HCT116 (cell line): ENCODE data around the gene RNF13. TPM values are rescaled to one million over a fixed set of nuclear protein-coding genes. Genes with fewer than 3 reads are reported as not detected.

Experiments
- ATAC-seq: fragments of 200-7000 bp; cut with Tn5 transposase; 2 replicates; pipeline ENCODE4 v1.9.1; 2020; ENCODE audit warnings: mild to moderate bottlenecking, moderate library complexity
- BruUV-seq: library from RNA; stranded (reverse); fragments of 400-500 nt; replicated peaks from 2 replicates; lab custom pipeline; 2021; lab: Mats Ljungman, UMichigan
- CTCF ChIA-PET: fragments of 300-600 bp; sonication (Branson Sonifier 250); formaldehyde crosslinking; loops from one replicate; lab custom pipeline; 2021; ENCODE audit warnings: antibody characterized with exemption; lab: Charles Lee
- POLR2A ChIA-PET: fragments of 300-600, 350-600 bp; sonication (Branson Sonifier 250); formaldehyde crosslinking; loops from one replicate; lab custom pipeline; 2021; ENCODE audit warnings: antibody characterized with exemption; lab: Charles Lee
- RAD21 ChIA-PET, 2 experiments: fragments of 300-600 bp; sonication (Branson Sonifier 250); formaldehyde crosslinking; loops; one replicate each; lab custom pipeline; 2023; ENCODE audit warnings: low total read pairs in 2 of 2; ENCODE audit not compliant: uncharacterized antibody in 2 of 2, unreplicated experiment in 2 of 2, low non-redundant PET in 1 of 2; lab: Charles Lee
- DNase-seq: peaks from one replicate; pipeline ENCODE4 v3.0.0-alpha.2; 2010; ENCODE audit warnings: low read depth, low spot score
- H2AFZ ChIP-seq: fragments of 200-600 bp; shearing (Covaris generic), sonication (generic); 2 replicates; pipeline ENCODE4 v1.6.1; 2017; ENCODE audit warnings: low read depth, mixed run types, mixed read lengths, antibody characterized with exemption, low read length; ENCODE audit not compliant: poor library complexity, severe bottlenecking
- H3K27ac ChIP-seq: 2 replicates; pipeline ENCODE4 v1.5.1; 2012; ENCODE audit warnings: low read depth, low read length
- H3K27me3 ChIP-seq: fragments of 200-600 bp; sonication (generic); 2 replicates; pipeline ENCODE4 v1.6.1; 2016; ENCODE audit warnings: mixed run types, low read length, mixed read lengths; ENCODE audit not compliant: insufficient read depth
- H3K36me3 ChIP-seq, 2 experiments: fragments of 200-500 bp in 1 of 2; fragments of 200-600 bp in 1 of 2; sonication (Bioruptor generic) in 1 of 2; sonication (generic) in 1 of 2; 2 replicates each; pipeline versions ENCODE4 v1.5.1 to v1.6.1; 2014 to 2016; ENCODE audit warnings: low read length in 2 of 2, inconsistent platforms in 1 of 2, mixed read lengths in 1 of 2, mixed run types in 1 of 2; ENCODE audit not compliant: insufficient read depth in 2 of 2, control insufficient read depth in 1 of 2
- H3K4me1 ChIP-seq, 2 experiments: fragments of 200-600 bp in 1 of 2; sonication (generic) in 1 of 2; 2 replicates each; pipeline versions ENCODE4 v1.5.1 to v1.6.1; 2012 to 2017; ENCODE audit warnings: low read length in 2 of 2, inconsistent platforms in 1 of 2, mild to moderate bottlenecking in 1 of 2, mixed read lengths in 1 of 2, mixed run types in 1 of 2, moderate library complexity in 1 of 2; ENCODE audit not compliant: insufficient read depth in 2 of 2, control insufficient read depth in 1 of 2
- H3K4me2 ChIP-seq: fragments of 200-600 bp; sonication (generic); 2 replicates; pipeline ENCODE4 v1.6.1; 2017; ENCODE audit warnings: mixed run types, low read length, mixed read lengths
- H3K4me3 ChIP-seq, 2 experiments: fragments of 200-600 bp in 1 of 2; sonication (generic) in 1 of 2; replicated peaks in 1 of 2; 2 replicates each; pipeline ENCODE4 v1.5.1; 2011 to 2016; ENCODE audit warnings: low read length in 2 of 2, control low read depth in 1 of 2, low read depth in 1 of 2, mild to moderate bottlenecking in 1 of 2, mixed read lengths in 1 of 2, mixed run types in 1 of 2
- H3K79me2 ChIP-seq: fragments of 200-600 bp; sonication (generic); 2 replicates; pipeline ENCODE4 v1.6.1; 2017; ENCODE audit warnings: mild to moderate bottlenecking, mixed run types, low read length, moderate library complexity, mixed read lengths; ENCODE audit not compliant: insufficient read depth
- H3K9ac ChIP-seq: fragments of 200-600 bp; sonication (generic); 2 replicates; pipeline ENCODE4 v1.6.1; 2016; ENCODE audit warnings: low read length, mixed read lengths
- H3K9me2 ChIP-seq: fragments of 200-600 bp; sonication (generic), shearing (Covaris generic); 2 replicates; pipeline ENCODE4 v1.6.1; 2017; ENCODE audit warnings: mixed run types, mild to moderate bottlenecking, moderate library complexity; ENCODE audit not compliant: insufficient read depth
- H3K9me3 ChIP-seq, 2 experiments: fragments of 200-500 bp in 1 of 2; fragments of 200-600 bp in 1 of 2; sonication (Bioruptor generic) in 1 of 2; sonication (generic) in 1 of 2; 2 replicates each; pipeline ENCODE4 v1.6.1; 2014 to 2017; ENCODE audit warnings: low read length in 2 of 2, mixed read lengths in 2 of 2, inconsistent platforms in 1 of 2, low read depth in 1 of 2, mild to moderate bottlenecking in 1 of 2, mixed run types in 1 of 2, moderate library complexity in 1 of 2; ENCODE audit not compliant: control insufficient read depth in 1 of 2, insufficient read depth in 1 of 2
- H4K20me1 ChIP-seq: fragments of 200-600 bp; sonication (generic), shearing (Covaris generic); 2 replicates; pipeline ENCODE4 v1.6.1; 2017; ENCODE audit warnings: mixed run types, mild to moderate bottlenecking, moderate library complexity; ENCODE audit not compliant: insufficient read depth
- CBX3 ChIP-seq: IDR thresholded peaks from 2 replicates; pipeline ENCODE4 v1.6.1; 2012; ENCODE audit warnings: low read depth
- CEBPB ChIP-seq: IDR thresholded peaks from 2 replicates; pipeline ENCODE4 v1.6.1; 2012; ENCODE audit warnings: low read depth
- EGR1 ChIP-seq: IDR thresholded peaks from 2 replicates; pipeline ENCODE4 v1.6.1; 2012; ENCODE audit warnings: low read depth
- ELF1 ChIP-seq: IDR thresholded peaks from 2 replicates; pipeline ENCODE4 v1.6.1; 2012; ENCODE audit warnings: low read depth, borderline replicate concordance
- EZH2 ChIP-seq: fragments of 200-600 bp; sonication (generic); IDR thresholded peaks from 2 replicates; pipeline ENCODE4 v1.6.1; 2017; ENCODE audit warnings: antibody characterized with exemption, mixed run types
- FOSL1 ChIP-seq: IDR thresholded peaks from 2 replicates; pipeline ENCODE4 v1.6.1; 2012; ENCODE audit warnings: low read depth
- JUND ChIP-seq: IDR thresholded peaks from 2 replicates; pipeline ENCODE4 v1.6.1; 2012
- POLR2AphosphoS5 ChIP-seq: IDR thresholded peaks from 2 replicates; pipeline ENCODE4 v1.6.1; 2011; ENCODE audit warnings: mild to moderate bottlenecking, low read depth, low read length, moderate library complexity
- SIN3A ChIP-seq: IDR thresholded peaks from 2 replicates; pipeline ENCODE4 v1.6.1; 2012; ENCODE audit warnings: low read depth
- SP1 ChIP-seq: IDR thresholded peaks from 2 replicates; pipeline ENCODE4 v1.6.1; 2012; ENCODE audit warnings: low read depth
- TCF7L2 ChIP-seq: IDR thresholded peaks from 2 replicates; pipeline ENCODE4 v1.7.0; 2011; ENCODE audit warnings: borderline replicate concordance, inconsistent platforms; ENCODE audit not compliant: insufficient read depth, insufficient read length; ENCODE audit errors: extremely low read depth
- YY1 ChIP-seq: IDR thresholded peaks from 2 replicates; pipeline ENCODE4 v1.6.1; 2011; ENCODE audit warnings: low read length, low read depth, moderate library complexity, mild to moderate bottlenecking; ENCODE audit not compliant: insufficient replicate concordance; ENCODE audit errors: extremely low read depth
- ZBTB33 ChIP-seq: IDR thresholded peaks from 2 replicates; pipeline ENCODE4 v1.6.1; 2011; ENCODE audit warnings: mild to moderate bottlenecking, low read length, moderate library complexity; ENCODE audit not compliant: insufficient replicate concordance; ENCODE audit errors: extremely low read depth
- ZFX ChIP-seq: fragments of 450-650 bp; IDR thresholded peaks from 2 replicates; pipeline ENCODE4 v1.6.1; 2017
- intact Hi-C: fragments of 100-400 bp; cut with micrococcal nuclease; formaldehyde crosslinking; loops from 2 replicates; pipeline ENCODE4 v1.10.0; 2022
- total RNA-seq: library from RNA; stranded (reverse); gene quantifications from one replicate; pipeline ENCODE4 v1.2.1, GENCODE V29; 2021; ENCODE audit not compliant: unreplicated experiment
- TF ChIP-seq, protein P1 (sequence below): IDR thresholded peaks from 2 replicates; pipeline ENCODE4 v1.6.1; 2012

The RNF13 gene
- total RNA-seq, 1 experiment from 2014 or later = 39.9 TPM

GRCh38 chr3:149790268-149790667 lies 22.7 kb upstream of the RNF13 start:
- Histone ChIP-seq H4K20me1 (no peaks in the 10 kb centered on the region), H3K79me2 (no peaks in the 10 kb centered on the region), H3K4me2 (peak overlapping the region; percentile 51), H3K4me1 (peaks cover 7 to 15% of the 10 kb centered on the region in 2 experiments; a peak in 3 of 4 replicates), H3K27ac (no peak overlapping the region), H2AFZ (peak overlapping the region; percentile 49), H3K9ac (no peak overlapping the region), H3K4me3 (no peak overlapping the region), H3K36me3 (no peaks in the 10 kb centered on the region), H3K9me2 (no peaks in the 10 kb centered on the region), H3K9me3 (no peaks in the 10 kb centered on the region), H3K27me3 (no peaks in the 10 kb centered on the region)
- intact Hi-C loops = no loop called here
- TF ChIP-seq JUND (peak; percentile 71), FOSL1 (peak; percentile 56; the same call in 1 of the 2 replicates), TCF7L2 (no peak), ELF1 (peak; percentile 53), YY1 (no peak), SP1 (peak; percentile 69), ZBTB33 (no peak), CEBPB (peak; percentile 19; the same call in 1 of the 2 replicates), ZFX (no peak), POLR2AphosphoS5 (no peak), EGR1 (no peak), CBX3 (peak; percentile 78; the same call in 1 of the 2 replicates), SIN3A (peak; percentile 41; the same call in 1 of the 2 replicates), EZH2 (no peak)
- TF ChIP-seq, protein P1, sequence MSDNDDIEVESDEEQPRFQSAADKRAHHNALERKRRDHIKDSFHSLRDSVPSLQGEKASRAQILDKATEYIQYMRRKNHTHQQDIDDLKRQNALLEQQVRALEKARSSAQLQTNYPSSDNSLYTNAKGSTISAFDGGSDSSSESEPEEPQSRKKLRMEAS = no peak; the same call in 1 of the 2 replicates
- ATAC-seq = peak; percentile 60; the same call in 1 of the 2 replicates
- ChIA-PET POLR2A (no interaction called here), CTCF (no interaction called here), RAD21 (no interaction called here)
- BruUV-seq = no TSS peak
- DNase-seq = no peak
